PFSK-1 (cell line): ENCODE results near the gene MSH3.

ENCODE experiments used
- POLR2AphosphoS5 ChIP-seq: IDR thresholded peaks from 2 replicates; pipeline ENCODE4 v1.6.1; 2012; ENCODE audit warnings: low read depth, mild to moderate bottlenecking, control low read depth, low read length, moderate library complexity
- REST ChIP-seq, 2 experiments: IDR thresholded peaks; 2 replicates each; pipeline versions ENCODE4 v1.6.1 to v1.8.0; 2011 to 2012; ENCODE audit warnings: low read depth in 2 of 2, low read length in 2 of 2, control low read depth in 1 of 2, inconsistent platforms in 1 of 2, mild to moderate bottlenecking in 1 of 2, moderate library complexity in 1 of 2; ENCODE audit not compliant: insufficient read depth in 1 of 2
- SIN3A ChIP-seq: IDR thresholded peaks from 2 replicates; pipeline ENCODE4 v1.6.1; 2012; ENCODE audit warnings: mild to moderate bottlenecking, low read length, moderate library complexity, borderline replicate concordance; ENCODE audit not compliant: insufficient read depth

- TF ChIP-seq POLR2AphosphoS5 (no peak), REST (IDR thresholded peaks at IDR 0.05; ENCODE audit: insufficient read depth in 1 of 2, low read depth in 2 of 2, low read length in 2 of 2) (no peak), SIN3A (no peak)
Measured at GRCh38 chr5:80820685-80821084, 166.2 kb downstream of the MSH3 start.
